Measurements from ENCODE around the gene KRTAP5-3. TPM values are rescaled to one million over a fixed set of nuclear protein-coding genes. Genes with fewer than 3 reads are reported as not detected.

Gene KRTAP5-3
- polyA plus RNA-seq: not detected
- long read RNA-seq, donor 1: 0 reads
- long read RNA-seq, donor 2: 0 reads
- long read RNA-seq, donor 3: 0 reads
- long read RNA-seq, donor 4: 0 reads
- long read RNA-seq, donor 5: 0 reads
- long read RNA-seq, donor 6: 0 reads
- long read RNA-seq, donor 7: 0 reads
- long read RNA-seq, donor 8: 0 reads
- long read RNA-seq, donor 9: 0 reads
- long read RNA-seq, donor 10: 0 reads
- long read RNA-seq, donor 11: 0 reads

DNA sequence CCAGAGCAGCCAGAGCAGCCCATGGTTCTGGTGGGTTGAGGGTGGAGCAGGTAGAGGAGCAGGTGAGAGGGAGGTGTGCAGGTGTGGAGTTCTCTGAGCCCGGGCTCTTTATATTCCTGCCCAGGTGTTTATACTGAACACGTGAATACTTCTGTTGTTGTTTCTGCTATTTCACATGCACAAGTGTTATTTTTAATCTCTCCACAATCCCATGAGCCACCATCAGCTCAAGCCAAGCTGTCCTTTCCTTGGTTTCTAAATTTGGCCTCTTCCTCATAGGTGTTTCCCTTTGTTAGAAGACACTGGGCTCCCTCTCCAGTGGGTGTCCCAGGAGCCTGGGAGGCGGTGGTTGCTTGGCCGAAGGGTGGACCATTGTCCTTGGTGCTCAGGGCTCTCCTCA is at the start of gene KRTAP5-3:
KRTAP5-3 (minus strand) TSS at position 101 of the 400 bp plus-strand sequence; CDS start at position 23, 78 bp downstream.
- Histone ChIP-seq H3K4me1 (ENCODE audit: control insufficient read depth, insufficient read depth, low read length) (no peaks in the 10 kb centered on the region), H3K4me3 (ENCODE audit: low read length) (no peak within 1 kb of the TSS), H3K27me3 (ENCODE audit: control insufficient read depth, insufficient read depth, low read length) (peaks cover 17% of the 10 kb centered on the region), H3K27ac (ENCODE audit: low read length) (no peak within 1 kb of the TSS), H3K36me3 (ENCODE audit: control insufficient read depth, insufficient read depth, low read length) (no peaks in the 10 kb centered on the region), H3K9me3 (ENCODE audit: control insufficient read depth, low read depth, low read length) (no peaks in the 10 kb centered on the region)
- no peak for DNase-seq
- no CpG with 5 or more reads among the region's 4 CpGs for WGBS (ENCODE audit: insufficient coverage, low lambda C conversion rate)

- Histone ChIP-seq H3K36me3 (ENCODE audit: control insufficient read depth, insufficient read depth, low read length) (no peaks in the 10 kb centered on the region), H3K27me3 (ENCODE audit: control insufficient read depth, insufficient read depth, low read length) (no peaks in the 10 kb centered on the region), H3K27ac (ENCODE audit: low read length) (no peak overlapping the region), H3K9me3 (ENCODE audit: control insufficient read depth, low read depth, low read length) (peaks cover 3% of the 10 kb centered on the region), H3K4me1 (ENCODE audit: control insufficient read depth, insufficient read depth, low read length) (peaks cover 49% of the 10 kb centered on the region), H3K4me3 (ENCODE audit: low read length) (no peak overlapping the region)
- 100% methylated on average over 1 of the region's 7 CpGs for WGBS (ENCODE audit: insufficient coverage, low lambda C conversion rate)
- no peak for DNase-seq
Observed at GRCh38 chr11:1656670-1657069, 48.4 kb upstream of the KRTAP5-3 start.

- H3K4me3 ChIP-seq (ENCODE audit: low read length): no peak overlapping the region
- H3K9me3 ChIP-seq (ENCODE audit: control insufficient read depth, low read depth, low read length): peaks cover 3% of the 10 kb centered on the region
- no peak for DNase-seq
- H3K27ac ChIP-seq (ENCODE audit: low read length): no peak overlapping the region
- H3K36me3 ChIP-seq (ENCODE audit: control insufficient read depth, insufficient read depth, low read length): no peaks in the 10 kb centered on the region
- no CpG with 5 or more reads among the region's 9 CpGs for WGBS (ENCODE audit: insufficient coverage, low lambda C conversion rate)
- H3K4me1 ChIP-seq (ENCODE audit: control insufficient read depth, insufficient read depth, low read length): peaks cover 46% of the 10 kb centered on the region
- H3K27me3 ChIP-seq (ENCODE audit: control insufficient read depth, insufficient read depth, low read length): no peaks in the 10 kb centered on the region
Observed at GRCh38 chr11:1656061-1656441, 47.8 kb upstream of the KRTAP5-3 start.

- Histone ChIP-seq H3K36me3 (ENCODE audit: control insufficient read depth, insufficient read depth, low read length) (no peaks in the 10 kb centered on the region), H3K9me3 (ENCODE audit: control insufficient read depth, low read depth, low read length) (peaks cover 3% of the 10 kb centered on the region), H3K27ac (ENCODE audit: low read length) (peak overlapping the region; percentile 27), H3K4me3 (ENCODE audit: low read length) (no peak overlapping the region), H3K4me1 (ENCODE audit: control insufficient read depth, insufficient read depth, low read length) (peaks cover 43% of the 10 kb centered on the region), H3K27me3 (ENCODE audit: control insufficient read depth, insufficient read depth, low read length) (no peaks in the 10 kb centered on the region)
- WGBS (ENCODE audit: insufficient coverage, low lambda C conversion rate): no CpG with 5 or more reads among the region's 26 CpGs
- no peak for DNase-seq
Observed at GRCh38 chr11:1655168-1656060, 47.2 kb upstream of the KRTAP5-3 start.

GRCh38 chr11:1654388-1655167 is 46.3 kb upstream of the KRTAP5-3 start:
- WGBS (ENCODE audit: insufficient coverage, low lambda C conversion rate): no CpG with 5 or more reads among the region's 21 CpGs
- H3K27me3 ChIP-seq (ENCODE audit: control insufficient read depth, insufficient read depth, low read length): no peaks in the 10 kb centered on the region
- H3K36me3 ChIP-seq (ENCODE audit: control insufficient read depth, insufficient read depth, low read length): no peaks in the 10 kb centered on the region
- DNase-seq: peak; percentile 68 to 91
- peaks cover 34% of the 10 kb centered on the region for H3K4me1 ChIP-seq (ENCODE audit: control insufficient read depth, insufficient read depth, low read length)
- no peak overlapping the region for H3K4me3 ChIP-seq (ENCODE audit: low read length)
- peak overlapping the region; percentile 27 for H3K27ac ChIP-seq (ENCODE audit: low read length)
- H3K9me3 ChIP-seq (ENCODE audit: control insufficient read depth, low read depth, low read length): peaks cover 3% of the 10 kb centered on the region

DNA sequence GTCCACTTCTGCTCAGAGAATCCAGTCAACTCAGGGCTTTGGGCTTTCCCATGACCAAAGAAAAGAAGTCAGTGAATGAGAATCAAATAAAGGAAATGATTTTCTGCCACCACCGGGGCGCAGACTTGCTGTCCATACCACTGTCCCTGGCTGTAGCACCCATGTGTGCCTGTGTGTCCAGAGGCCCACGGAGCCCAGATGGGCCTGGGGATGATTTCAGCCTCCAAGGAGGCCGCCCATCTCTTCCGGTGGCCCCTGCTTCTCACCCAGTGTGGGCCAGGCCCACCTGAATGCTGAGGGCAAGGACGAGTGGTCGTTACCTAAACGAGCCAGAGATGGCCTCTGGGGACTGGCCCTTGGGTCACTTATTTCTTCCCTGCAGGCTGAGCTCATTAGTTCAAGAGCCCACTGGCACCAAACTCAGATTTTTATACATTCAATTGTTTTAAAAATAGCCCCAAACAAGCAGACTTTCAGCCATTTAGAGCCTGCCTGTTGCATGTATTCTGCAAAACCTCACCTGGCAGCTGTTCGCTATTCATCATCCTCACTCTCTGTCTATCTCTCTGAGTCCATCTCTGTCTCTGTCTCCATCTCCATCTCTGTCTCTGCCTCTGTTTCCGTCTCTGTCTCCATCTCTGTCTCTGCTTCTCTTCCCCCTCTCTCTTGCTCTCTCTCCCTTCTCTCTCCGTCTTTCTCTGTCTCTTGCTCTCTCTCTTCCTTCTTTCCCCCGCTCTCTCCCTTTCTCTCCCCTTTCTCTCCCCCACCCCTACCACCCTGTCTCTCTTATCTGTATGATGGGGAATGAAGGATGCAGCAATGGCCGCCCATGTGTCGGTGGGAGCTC is 45.5 kb upstream of the KRTAP5-3 start:
- H3K4me3 ChIP-seq (ENCODE audit: low read length): no peak overlapping the region
- H3K36me3 ChIP-seq (ENCODE audit: control insufficient read depth, insufficient read depth, low read length): no peaks in the 10 kb centered on the region
- no peak for DNase-seq
- 96% methylated on average over 3 of the region's 14 CpGs for WGBS (ENCODE audit: insufficient coverage, low lambda C conversion rate)
- H3K9me3 ChIP-seq (ENCODE audit: control insufficient read depth, low read depth, low read length): peaks cover 3% of the 10 kb centered on the region
- H3K27me3 ChIP-seq (ENCODE audit: control insufficient read depth, insufficient read depth, low read length): no peaks in the 10 kb centered on the region
- H3K27ac ChIP-seq (ENCODE audit: low read length): peak overlapping the region; percentile 27
- H3K4me1 ChIP-seq (ENCODE audit: control insufficient read depth, insufficient read depth, low read length): peaks cover 32% of the 10 kb centered on the region

DNA sequence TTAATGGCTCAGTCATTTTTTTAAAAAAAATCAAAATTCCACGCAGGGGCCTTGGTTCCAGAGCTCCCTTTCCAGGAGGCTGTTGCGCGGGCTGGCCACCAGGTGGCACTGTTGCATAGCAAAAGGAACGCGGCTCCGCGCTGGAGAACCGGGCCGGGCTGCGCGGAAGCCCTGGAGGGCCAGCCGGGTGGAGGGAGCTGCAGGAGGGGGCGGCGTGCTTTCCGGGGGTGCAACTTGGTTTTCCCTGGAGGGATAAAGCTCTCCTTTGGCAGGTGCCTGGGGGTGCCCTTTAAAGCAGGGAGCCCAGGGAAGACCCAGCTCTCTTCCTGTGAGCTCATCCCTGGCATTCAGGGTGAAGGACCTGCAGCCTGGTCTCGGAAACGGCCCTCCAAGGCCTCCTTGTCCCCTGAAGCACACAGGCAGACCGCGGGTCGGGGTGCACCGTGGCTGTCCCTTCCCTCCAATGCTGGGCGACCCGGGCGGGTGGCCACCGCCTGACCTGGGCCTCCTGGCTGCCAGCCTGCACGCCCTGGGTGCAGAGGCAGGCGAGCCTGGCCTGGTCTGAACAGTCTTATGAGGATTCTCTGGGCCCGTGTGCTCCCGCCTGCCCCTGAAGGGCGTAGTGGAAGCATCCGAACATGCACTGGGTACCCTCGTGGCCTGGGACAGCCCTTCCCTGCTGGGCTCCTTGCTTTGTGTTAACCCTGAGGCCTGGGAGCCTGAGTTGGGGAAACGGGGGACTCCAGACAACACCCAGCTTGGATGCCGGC is 44.7 kb upstream of the KRTAP5-3 start:
- DNase-seq: peak; percentile 53 to 56
- Histone ChIP-seq H3K4me3 (ENCODE audit: low read length) (no peak overlapping the region), H3K9me3 (ENCODE audit: control insufficient read depth, low read depth, low read length) (peaks cover 3% of the 10 kb centered on the region), H3K27ac (ENCODE audit: low read length) (no peak overlapping the region), H3K36me3 (ENCODE audit: control insufficient read depth, insufficient read depth, low read length) (no peaks in the 10 kb centered on the region), H3K27me3 (ENCODE audit: control insufficient read depth, insufficient read depth, low read length) (no peaks in the 10 kb centered on the region), H3K4me1 (ENCODE audit: control insufficient read depth, insufficient read depth, low read length) (peaks cover 32% of the 10 kb centered on the region)
- no CpG with 5 or more reads among the region's 34 CpGs for WGBS (ENCODE audit: insufficient coverage, low lambda C conversion rate)

- WGBS (ENCODE audit: insufficient coverage, low lambda C conversion rate): 100% methylated on average over 1 of the region's 20 CpGs
- no peaks in the 10 kb centered on the region for H3K27me3 ChIP-seq (ENCODE audit: control insufficient read depth, insufficient read depth, low read length)
- H3K4me1 ChIP-seq (ENCODE audit: control insufficient read depth, insufficient read depth, low read length): peaks cover 32% of the 10 kb centered on the region
Observed at GRCh38 chr11:1652442-1652770, 44.1 kb upstream of the KRTAP5-3 start.

DNA sequence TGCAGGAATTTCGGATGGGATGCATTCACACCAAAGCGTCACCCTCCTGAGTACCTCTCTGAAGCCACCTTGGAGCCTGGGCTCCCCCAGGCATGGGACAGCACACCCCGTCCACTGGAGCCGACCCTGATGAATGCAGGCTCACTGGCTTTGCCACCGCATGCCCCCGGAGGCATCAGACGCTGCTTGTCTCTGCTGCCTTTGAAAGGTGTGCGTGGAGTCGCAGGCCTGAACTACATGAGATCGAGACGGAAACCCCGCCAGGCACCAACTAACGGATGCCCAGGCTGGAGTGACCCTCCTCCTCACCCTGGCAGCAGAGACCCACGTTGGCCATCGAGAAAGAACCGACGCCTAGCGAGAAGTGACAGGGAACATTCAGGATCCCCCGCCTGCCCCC is 43.8 kb upstream of the KRTAP5-3 start:
- DNase-seq: no peak
- H3K27me3 ChIP-seq (ENCODE audit: control insufficient read depth, insufficient read depth, low read length): no peaks in the 10 kb centered on the region
- H3K9me3 ChIP-seq (ENCODE audit: control insufficient read depth, low read depth, low read length): peaks cover 3% of the 10 kb centered on the region
- WGBS (ENCODE audit: insufficient coverage, low lambda C conversion rate): no CpG with 5 or more reads among the region's 19 CpGs
- no peak overlapping the region for H3K4me3 ChIP-seq (ENCODE audit: low read length)
- no peaks in the 10 kb centered on the region for H3K36me3 ChIP-seq (ENCODE audit: control insufficient read depth, insufficient read depth, low read length)
- H3K4me1 ChIP-seq (ENCODE audit: control insufficient read depth, insufficient read depth, low read length): peaks cover 32% of the 10 kb centered on the region
- H3K27ac ChIP-seq (ENCODE audit: low read length): no peak overlapping the region

More at GRCh38 chr11:1652442-1652770, 44.1 kb upstream of the KRTAP5-3 start:
- DNase-seq: no peak
- Histone ChIP-seq H3K27ac (ENCODE audit: low read length) (no peak overlapping the region), H3K4me3 (ENCODE audit: low read length) (no peak overlapping the region), H3K36me3 (ENCODE audit: control insufficient read depth, insufficient read depth, low read length) (no peaks in the 10 kb centered on the region), H3K9me3 (ENCODE audit: control insufficient read depth, low read depth, low read length) (peaks cover 3% of the 10 kb centered on the region)

Measured in large intestine (tissue), 12 donors.